Rectal smooth muscle tissue (tissue), 1 donor: ENCODE data around the gene AASDH.

ENCODE experiments used
- H3K27ac ChIP-seq: one replicate; pipeline ENCODE4 v1.7.0; 2013; ENCODE audit warnings: low read depth, low read length, inconsistent platforms
- H3K27me3 ChIP-seq: one replicate; pipeline ENCODE4 v1.7.0; 2013; ENCODE audit warnings: low read length; ENCODE audit not compliant: control insufficient read depth, insufficient read depth
- H3K36me3 ChIP-seq: one replicate; pipeline ENCODE4 v1.7.0; 2013; ENCODE audit warnings: low read length; ENCODE audit not compliant: control insufficient read depth, insufficient read depth
- H3K4me1 ChIP-seq: one replicate; pipeline ENCODE4 v1.7.0; 2013; ENCODE audit warnings: low read length; ENCODE audit not compliant: control insufficient read depth, insufficient read depth
- H3K4me3 ChIP-seq: one replicate; pipeline ENCODE4 v1.7.0; 2013; ENCODE audit warnings: low read length
- H3K9ac ChIP-seq: one replicate; pipeline ENCODE4 v1.7.0; 2013; ENCODE audit warnings: low read length

AASDH gene

GRCh38 chr4:56324011-56324610 lies 63.2 kb downstream of the AASDH start:
- H3K4me1 ChIP-seq, result no peaks in the 10 kb centered on the region
- H3K27me3 ChIP-seq, result no peaks in the 10 kb centered on the region
- H3K4me3 ChIP-seq, result no peak overlapping the region
- H3K36me3 ChIP-seq, result peaks cover 2% of the 10 kb centered on the region
- H3K9ac ChIP-seq, result no peak overlapping the region
- H3K27ac ChIP-seq, result no peak overlapping the region

GRCh38 chr4:56323327-56323726 lies 64.0 kb downstream of the AASDH start:
- Histone ChIP-seq H3K9ac (no peak overlapping the region), H3K36me3 (peaks cover 2% of the 10 kb centered on the region), H3K4me1 (no peaks in the 10 kb centered on the region), H3K27ac (no peak overlapping the region), H3K4me3 (no peak overlapping the region), H3K27me3 (no peaks in the 10 kb centered on the region)

GRCh38 chr4:56321251-56321650 lies 66.0 kb downstream of the AASDH start:
- H3K9ac ChIP-seq, result no peak overlapping the region
- no peak overlapping the region for H3K4me3 ChIP-seq
- no peaks in the 10 kb centered on the region for H3K4me1 ChIP-seq
- H3K27ac ChIP-seq, result no peak overlapping the region
- no peaks in the 10 kb centered on the region for H3K27me3 ChIP-seq
- no peaks in the 10 kb centered on the region for H3K36me3 ChIP-seq

- Histone ChIP-seq H3K9ac (no peak overlapping the region), H3K4me3 (no peak overlapping the region), H3K36me3 (no peaks in the 10 kb centered on the region), H3K27me3 (no peaks in the 10 kb centered on the region), H3K27ac (no peak overlapping the region), H3K4me1 (no peaks in the 10 kb centered on the region)
These were observed 67.0 kb downstream of the AASDH start for GRCh38 chr4:56320293-56320692.

GRCh38 chr4:56318555-56318954 lies 68.7 kb downstream of the AASDH start:
- Histone ChIP-seq H3K4me3 (no peak overlapping the region), H3K27ac (no peak overlapping the region), H3K4me1 (no peaks in the 10 kb centered on the region), H3K36me3 (peaks cover 3% of the 10 kb centered on the region), H3K9ac (no peak overlapping the region), H3K27me3 (no peaks in the 10 kb centered on the region)

GRCh38 chr4:56317749-56318148 lies 69.5 kb downstream of the AASDH start:
- Histone ChIP-seq H3K4me3 (no peak overlapping the region), H3K36me3 (peaks cover 3% of the 10 kb centered on the region), H3K9ac (no peak overlapping the region), H3K27ac (no peak overlapping the region), H3K4me1 (no peaks in the 10 kb centered on the region), H3K27me3 (no peaks in the 10 kb centered on the region)

- no peaks in the 10 kb centered on the region for H3K27me3 ChIP-seq
- H3K4me1 ChIP-seq, result no peaks in the 10 kb centered on the region
- no peak overlapping the region for H3K4me3 ChIP-seq
- peaks cover 3% of the 10 kb centered on the region for H3K36me3 ChIP-seq
- no peak overlapping the region for H3K27ac ChIP-seq
- no peak overlapping the region for H3K9ac ChIP-seq
These were observed 71.2 kb downstream of the AASDH start for GRCh38 chr4:56316011-56316650.

- Histone ChIP-seq H3K27me3 (no peaks in the 10 kb centered on the region), H3K36me3 (peaks cover 3% of the 10 kb centered on the region), H3K27ac (no peak overlapping the region), H3K4me3 (no peak overlapping the region), H3K4me1 (no peaks in the 10 kb centered on the region), H3K9ac (no peak overlapping the region)
These were observed 71.7 kb downstream of the AASDH start for GRCh38 chr4:56315543-56315942.

- H3K27me3 ChIP-seq, result no peaks in the 10 kb centered on the region
- no peak overlapping the region for H3K4me3 ChIP-seq
- H3K9ac ChIP-seq, result no peak overlapping the region
- no peak overlapping the region for H3K27ac ChIP-seq
- H3K36me3 ChIP-seq, result peaks cover 3% of the 10 kb centered on the region
- no peaks in the 10 kb centered on the region for H3K4me1 ChIP-seq
These were observed 72.2 kb downstream of the AASDH start for GRCh38 chr4:56315041-56315440.

GRCh38 chr4:56314207-56314915 lies 72.9 kb downstream of the AASDH start:
- no peak overlapping the region for H3K9ac ChIP-seq
- H3K36me3 ChIP-seq, result peaks cover 3% of the 10 kb centered on the region
- no peaks in the 10 kb centered on the region for H3K4me1 ChIP-seq
- H3K27me3 ChIP-seq, result no peaks in the 10 kb centered on the region
- no peak overlapping the region for H3K27ac ChIP-seq
- no peak overlapping the region for H3K4me3 ChIP-seq

- no peak overlapping the region for H3K9ac ChIP-seq
- no peaks in the 10 kb centered on the region for H3K4me1 ChIP-seq
- no peaks in the 10 kb centered on the region for H3K27me3 ChIP-seq
- no peak overlapping the region for H3K4me3 ChIP-seq
- peaks cover 3% of the 10 kb centered on the region for H3K36me3 ChIP-seq
- no peak overlapping the region for H3K27ac ChIP-seq
These were observed 74.2 kb downstream of the AASDH start for GRCh38 chr4:56313132-56313531.

- Histone ChIP-seq H3K27me3 (no peaks in the 10 kb centered on the region), H3K9ac (no peak overlapping the region), H3K36me3 (peaks cover 3% of the 10 kb centered on the region), H3K27ac (no peak overlapping the region), H3K4me1 (no peaks in the 10 kb centered on the region), H3K4me3 (no peak overlapping the region)
These were observed 75.9 kb downstream of the AASDH start for GRCh38 chr4:56311299-56311975.
